BLaER1 (cell line): ENCODE data around the gene RAB9A.

Experiments used
- H3K27ac ChIP-seq: shearing (Covaris generic); formaldehyde crosslinking; 2 replicates; pipeline ENCODE4 v1.8.1; 2022
- H3K27me3 ChIP-seq: shearing (Covaris generic); formaldehyde crosslinking; 2 replicates; pipeline ENCODE4 v1.8.1; 2022
- H3K36me3 ChIP-seq: shearing (Covaris generic); formaldehyde crosslinking; 2 replicates; pipeline ENCODE4 v1.8.1; 2022
- H3K4me1 ChIP-seq: shearing (Covaris generic); formaldehyde crosslinking; 2 replicates; pipeline ENCODE4 v1.8.1; 2022
- H3K4me2 ChIP-seq: shearing (Covaris generic); formaldehyde crosslinking; 2 replicates; pipeline ENCODE4 v1.8.1; 2022
- H3K4me3 ChIP-seq: shearing (Covaris generic); formaldehyde crosslinking; 2 replicates; pipeline ENCODE4 v1.8.1; 2022
- H3K9ac ChIP-seq: shearing (Covaris generic); formaldehyde crosslinking; 2 replicates; pipeline ENCODE4 v1.8.1; 2022
- H3K9me3 ChIP-seq: shearing (Covaris generic); formaldehyde crosslinking; 2 replicates; pipeline ENCODE4 v1.8.1; 2022
- H4K20me1 ChIP-seq: shearing (Covaris generic); formaldehyde crosslinking; 2 replicates; pipeline ENCODE4 v1.8.1; 2022
- Cebpa-rat ChIP-seq: shearing (Covaris generic); IDR thresholded peaks from 2 replicates; pipeline ENCODE4 v1.8.1; 2022

The RAB9A gene

GRCh38 chrX:13754765-13755164 is 65.8 kb downstream of the RAB9A start:
- Histone ChIP-seq H3K9ac (no peak overlapping the region), H3K36me3 (peaks cover 62% of the 10 kb centered on the region), H4K20me1 (no peaks in the 10 kb centered on the region), H3K9me3 (no peaks in the 10 kb centered on the region), H3K27me3 (peaks cover 6% of the 10 kb centered on the region; the same call in 1 of the 2 replicates), H3K4me3 (no peak overlapping the region), H3K27ac (0 out of 2 replicates have a peak overlapping the region, but pooled peaks have one; percentile 18), H3K4me2 (0 out of 2 replicates have a peak overlapping the region, but pooled peaks have one; percentile 4), H3K4me1 (peaks cover 89% of the 10 kb centered on the region)
- TF ChIP-seq Cebpa-rat = no peak

- Histone ChIP-seq H3K36me3 (peaks cover 62% of the 10 kb centered on the region), H3K4me1 (peaks cover 89% of the 10 kb centered on the region)
These were observed 66.3 kb downstream of the RAB9A start for GRCh38 chrX:13755254-13755653.

GRCh38 chrX:13756381-13756780 is 67.5 kb downstream of the RAB9A start:
- H3K27ac ChIP-seq = peak overlapping the region; percentile 60; the same call in 1 of the 2 replicates
- no peak overlapping the region for H3K9ac ChIP-seq
- no peak for TF ChIP-seq Cebpa-rat
- no peak overlapping the region for H3K4me3 ChIP-seq
- peaks cover 89% of the 10 kb centered on the region for H3K4me1 ChIP-seq
- H3K4me2 ChIP-seq = no peak overlapping the region
- H3K27me3 ChIP-seq = peaks cover 4% of the 10 kb centered on the region; the same call in 1 of the 2 replicates
- H3K36me3 ChIP-seq = peaks cover 69% of the 10 kb centered on the region
- no peaks in the 10 kb centered on the region for H4K20me1 ChIP-seq
- H3K9me3 ChIP-seq = no peaks in the 10 kb centered on the region

More at GRCh38 chrX:13755254-13755653, 66.3 kb downstream of the RAB9A start:
- Histone ChIP-seq H3K27ac (no peak overlapping the region), H3K27me3 (peaks cover 4% of the 10 kb centered on the region; the same call in 1 of the 2 replicates), H3K4me2 (0 out of 2 replicates have a peak overlapping the region, but pooled peaks have one; percentile 8), H3K4me3 (no peak overlapping the region), H3K9ac (no peak overlapping the region), H3K9me3 (no peaks in the 10 kb centered on the region), H4K20me1 (no peaks in the 10 kb centered on the region)
- no peak for TF ChIP-seq Cebpa-rat

- Histone ChIP-seq H3K4me1 (peaks cover 91% of the 10 kb centered on the region), H3K27ac (peak overlapping the region; percentile 61), H3K4me3 (no peak overlapping the region), H3K9ac (no peak overlapping the region), H3K36me3 (peaks cover 66% of the 10 kb centered on the region), H4K20me1 (no peaks in the 10 kb centered on the region), H3K9me3 (no peaks in the 10 kb centered on the region), H3K27me3 (peaks cover 19% of the 10 kb centered on the region), H3K4me2 (peak overlapping the region; percentile 76)
- peak; percentile 86; the same call in 1 of the 2 replicates for TF ChIP-seq Cebpa-rat
These were observed 70.3 kb downstream of the RAB9A start for GRCh38 chrX:13759152-13759718.
